Stimulated activated CD4-positive, alpha-beta T cell treated with anti-CD3 and anti-CD28 coated beads, Interleukin-12 subunit alpha, Interleukin-12 subunit beta, amount 100 ng/mL, for 48 hours (primary cell): ENCODE data around the gene FSTL1.

ENCODE experiments used
- DNase-seq, 3 donors: peaks; one replicate each; pipeline ENCODE4 v3.0.0-alpha.2; 2020; ENCODE audit warnings: low read depth in 2 of 3, low spot score in 1 of 3

FSTL1 gene

GRCh38 chr3:120355486-120355885, 95.3 kb downstream of the FSTL1 start:
- no peak for DNase-seq

GRCh38 chr3:120353463-120353862, 97.3 kb downstream of the FSTL1 start:
- no peak for DNase-seq

GRCh38 chr3:120352017-120352416, 98.8 kb downstream of the FSTL1 start:
- DNase-seq = no peak

GRCh38 chr3:120350401-120350941, 100.3 kb downstream of the FSTL1 start:
- no peak for DNase-seq

- DNase-seq = no peak
These were observed 101.0 kb downstream of the FSTL1 start for GRCh38 chr3:120349855-120350125.

GRCh38 chr3:120348991-120349854, 101.6 kb downstream of the FSTL1 start, which contains the start of gene LRRC58:
Gene LRRC58, minus strand, starts transcription at chr3:120349354. Its CDS starts 111 bp downstream, at chr3:120349243.
- peak; percentile 72 to 86 (median 73) for DNase-seq

- DNase-seq = peak; percentile 23 to 35 (median 27)
These were observed 102.5 kb downstream of the FSTL1 start for GRCh38 chr3:120348065-120348990.

- DNase-seq = no peak
These were observed 106.4 kb downstream of the FSTL1 start for GRCh38 chr3:120344349-120344748.
